Muscle of back (tissue), 13 donors: ENCODE results near the gene SCML1. TPM values are rescaled to one million over a fixed set of nuclear protein-coding genes. Genes with fewer than 3 reads are reported as not detected.

Experiments
- DNase-seq, 3 donors: peaks; one replicate each; pipeline versions ENCODE4 v3.0.0 to v3.0.0-alpha.2; 2013
- long read RNA-seq, 9 donors: transcript quantifications; one replicate each; lab custom pipeline, GENCODE V29; 2026
- polyA plus RNA-seq, 10 donors: library from polyadenylated mRNA; unstranded; fragments of 120-200 nt; gene quantifications; one replicate each; pipeline ENCODE4 v1.2.1, GENCODE V29; 2013; ENCODE audit not compliant: insufficient read length in 10 of 10

SCML1 gene
- polyA plus RNA-seq = 10 to 100 TPM in 7 of 10 donors, 1 to 10 TPM in 3; 7.4 to 18.3 (median 12.2) TPM
- long read RNA-seq, donor 1, partial matches to known transcripts = 0 of 4 reads
- long read RNA-seq, donor 1, other reads (novel, unspliced or antisense) = 0 of 4 reads
- long read RNA-seq, donor 2, partial matches to known transcripts = 5 of 5 reads
- long read RNA-seq, donor 2, other reads (novel, unspliced or antisense) = 0 of 5 reads
- long read RNA-seq, donor 3 = 0 reads
- long read RNA-seq, donor 4, partial matches to known transcripts = 0 of 1 reads
- long read RNA-seq, donor 4, other reads (novel, unspliced or antisense) = 0 of 1 reads
- long read RNA-seq, donor 5, partial matches to known transcripts = 0 of 1 reads
- long read RNA-seq, donor 5, other reads (novel, unspliced or antisense) = 0 of 1 reads
- long read RNA-seq, donor 6, partial matches to known transcripts = 0 of 3 reads
- long read RNA-seq, donor 6, other reads (novel, unspliced or antisense) = 0 of 3 reads
- long read RNA-seq, donor 7, partial matches to known transcripts = 8 of 9 reads
- long read RNA-seq, donor 7, other reads (novel, unspliced or antisense) = 0 of 9 reads
- long read RNA-seq, donor 8, full-length matches to known transcripts = 2 of 2 reads
- long read RNA-seq, donor 8, partial matches to known transcripts = 0 of 2 reads
- long read RNA-seq, donor 8, other reads (novel, unspliced or antisense) = 0 of 2 reads
- long read RNA-seq, donor 9 = 0 reads

DNA sequence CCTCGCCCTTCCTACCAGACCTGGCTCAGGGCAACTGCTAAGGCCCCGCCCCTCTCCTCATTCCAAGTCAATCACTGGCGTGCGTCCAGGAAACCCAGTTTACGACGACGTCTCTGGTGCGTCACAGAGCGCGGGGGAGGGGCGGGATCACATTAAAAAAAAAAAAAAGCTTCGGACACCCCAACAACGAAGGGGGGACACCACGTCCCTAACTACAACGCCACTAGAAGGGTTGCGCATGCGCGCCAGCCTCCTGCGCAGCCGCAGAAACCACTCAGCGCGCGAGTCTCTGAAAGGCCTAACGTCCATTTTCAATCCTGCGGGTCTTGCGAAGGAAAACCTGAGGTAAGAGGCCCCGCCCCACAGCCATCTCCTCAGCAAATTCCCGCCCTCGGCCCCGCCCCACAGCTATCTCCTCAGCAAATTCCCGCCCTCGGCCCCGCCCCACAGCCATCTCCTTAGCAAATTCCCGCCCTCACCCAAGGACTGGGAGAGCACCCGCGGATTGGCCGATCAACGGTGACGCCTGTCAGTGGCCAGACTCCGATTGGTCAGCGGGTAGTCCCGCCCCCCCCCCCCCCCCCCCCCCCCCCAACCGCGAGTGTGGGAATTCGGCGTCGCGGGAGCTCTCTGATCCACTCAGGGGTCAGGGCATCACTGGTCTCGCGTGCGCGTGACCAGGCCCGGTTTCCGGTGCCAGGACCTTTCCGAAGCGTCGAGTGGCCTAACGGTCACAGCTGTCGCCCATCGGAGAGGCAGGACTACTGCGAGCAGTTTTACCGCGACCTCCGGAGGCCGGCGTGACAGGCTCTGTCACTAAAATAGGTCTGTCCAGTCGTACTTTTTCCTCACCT lies at the start of gene SCML1:
Gene SCML1, plus strand, starts transcription at position 638 of the 854 bp plus-strand sequence. CDS start 6,694 bp downstream, outside the sequence.
- peak; percentile 95 to 97 (median 95) for DNase-seq

DNA sequence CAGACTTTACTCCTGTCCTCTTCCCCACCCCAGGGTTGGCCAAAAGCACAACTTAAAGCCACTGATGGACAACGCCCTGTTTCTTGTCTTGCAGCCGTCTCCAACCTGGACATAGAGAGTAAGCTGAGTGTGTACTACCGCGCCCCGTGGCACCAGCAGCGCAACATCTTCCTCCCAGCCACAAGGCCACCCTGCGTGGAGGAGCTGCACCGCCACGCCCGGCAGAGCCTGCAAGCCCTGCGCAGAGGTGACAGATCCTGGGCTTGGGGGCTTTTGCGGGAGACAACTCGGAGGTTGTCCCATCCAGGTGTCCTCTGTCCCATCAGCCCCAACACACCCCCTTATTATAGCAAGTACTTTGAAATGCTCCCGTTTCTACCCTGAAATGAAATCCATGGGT lies 49.6 kb upstream of the SCML1 start:
- DNase-seq = no peak

- DNase-seq = peak; percentile 65 to 80 (median 74)
These were observed 47.3 kb upstream of the SCML1 start for GRCh38 chrX:17689971-17690409.

- DNase-seq = peak in 2 of 3 donors; percentile 8 to 14
These were observed 44.5 kb upstream of the SCML1 start for GRCh38 chrX:17692709-17693346.

GRCh38 chrX:17697191-17697590 lies 40.1 kb upstream of the SCML1 start:
- no peak for DNase-seq

DNA sequence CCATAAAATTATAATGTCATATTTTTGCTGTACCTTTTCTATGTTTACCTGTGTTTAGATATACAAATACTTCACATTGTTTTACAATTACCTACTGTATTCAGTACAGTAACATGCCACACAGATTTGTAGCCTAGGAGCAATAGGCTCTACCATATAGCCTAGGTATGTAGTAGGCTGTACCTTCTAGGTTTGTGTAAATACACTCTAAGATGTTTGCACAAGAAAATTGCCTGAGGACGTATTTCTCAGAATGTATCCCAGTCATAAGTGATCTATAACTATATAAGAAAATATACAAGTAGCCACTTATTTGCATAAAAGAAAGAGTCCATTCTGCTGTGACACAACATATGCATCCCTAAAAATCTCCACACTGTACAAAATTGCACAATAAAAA lies 36.3 kb upstream of the SCML1 start:
- DNase-seq = no peak

DNA sequence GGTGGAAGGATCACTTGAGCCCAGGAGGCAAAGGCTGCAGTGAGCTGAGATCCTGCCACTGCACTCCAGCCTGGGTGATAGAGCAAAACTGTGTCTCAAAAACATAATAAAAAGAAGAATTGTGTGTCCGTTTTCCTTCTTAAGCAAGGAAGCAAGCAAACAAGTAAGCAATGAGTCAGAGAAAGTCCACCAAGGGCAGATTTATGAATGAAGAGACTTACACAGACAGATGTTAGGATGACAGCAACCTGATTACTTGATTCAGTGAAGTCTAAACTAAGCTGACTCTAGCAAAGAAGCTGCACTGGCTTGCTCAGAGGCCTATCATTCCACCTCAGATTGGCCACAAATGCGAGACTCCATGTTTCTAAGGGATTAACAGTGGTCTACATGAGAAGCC lies 34.1 kb upstream of the SCML1 start:
- no peak for DNase-seq

DNA sequence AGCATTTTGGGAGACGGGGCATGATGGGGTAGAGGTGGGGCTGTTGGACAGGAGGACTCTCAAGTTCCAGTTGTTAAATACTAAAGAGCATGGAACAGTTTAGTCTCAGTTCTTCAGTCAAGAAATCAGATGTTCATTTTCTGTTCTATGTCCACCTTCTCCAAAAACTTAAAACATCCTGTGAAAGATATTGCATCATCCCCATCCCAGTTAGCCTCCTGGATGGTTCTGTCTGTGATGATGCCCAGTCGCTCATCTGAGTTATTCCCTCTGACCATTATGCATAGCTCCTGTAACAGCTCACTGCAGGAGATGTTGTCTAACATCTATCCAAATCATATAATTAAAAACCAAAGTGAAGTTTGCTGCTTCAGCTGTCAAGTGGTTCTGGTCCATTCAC lies 32.1 kb upstream of the SCML1 start:
- DNase-seq = no peak

- DNase-seq = peak in 1 of 3 donors; percentile 40
These were observed 30.6 kb upstream of the SCML1 start for GRCh38 chrX:17706676-17707075.

DNA sequence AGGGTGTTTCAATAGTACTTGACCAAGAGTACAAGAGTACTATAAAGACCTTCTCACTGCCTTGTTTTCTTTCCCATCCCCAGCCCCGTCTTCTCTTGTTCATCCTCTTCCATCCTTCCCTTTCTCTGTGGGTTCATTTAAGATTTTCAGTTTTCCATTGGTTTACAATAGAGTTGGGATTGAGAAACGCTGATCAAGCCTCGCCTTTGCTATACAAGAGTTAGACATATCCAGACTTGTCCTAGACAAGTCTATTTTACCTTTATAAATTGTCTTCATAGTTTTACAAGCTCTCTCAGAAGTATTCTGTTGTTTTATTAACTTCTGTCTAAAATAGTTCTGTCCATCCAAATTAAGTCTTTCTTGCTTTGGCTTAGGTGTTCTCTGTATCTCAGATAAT lies 29.6 kb upstream of the SCML1 start:
- DNase-seq = no peak

- DNase-seq = no peak
These were observed 26.4 kb upstream of the SCML1 start for GRCh38 chrX:17710871-17711301.

- DNase-seq = no peak
These were observed 24.0 kb upstream of the SCML1 start for GRCh38 chrX:17713288-17713687.

- DNase-seq = no peak
These were observed 18.6 kb upstream of the SCML1 start for GRCh38 chrX:17718649-17719165.

DNA sequence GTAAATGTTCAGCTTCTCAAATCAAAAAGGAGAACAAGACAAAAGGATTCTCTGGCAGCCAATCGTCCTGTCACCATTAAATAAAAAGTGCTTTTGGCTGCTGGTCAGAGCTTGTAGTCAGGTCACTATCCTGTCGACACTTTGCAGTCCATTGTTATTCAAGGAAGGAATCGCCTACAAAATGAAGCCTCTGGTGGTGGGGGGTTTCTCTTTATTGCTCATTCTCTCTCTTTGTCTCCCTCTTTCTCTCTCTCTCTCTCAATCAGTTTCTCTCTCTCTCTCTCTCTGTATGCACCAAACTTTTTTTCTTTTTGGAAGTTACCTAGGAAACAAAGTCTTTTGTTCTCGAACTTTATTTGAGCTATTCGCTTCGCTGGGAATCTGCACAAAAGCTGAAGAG lies 17.6 kb upstream of the SCML1 start:
- no peak for DNase-seq

- no peak for DNase-seq
These were observed 15.6 kb upstream of the SCML1 start for GRCh38 chrX:17721715-17722114.

DNA sequence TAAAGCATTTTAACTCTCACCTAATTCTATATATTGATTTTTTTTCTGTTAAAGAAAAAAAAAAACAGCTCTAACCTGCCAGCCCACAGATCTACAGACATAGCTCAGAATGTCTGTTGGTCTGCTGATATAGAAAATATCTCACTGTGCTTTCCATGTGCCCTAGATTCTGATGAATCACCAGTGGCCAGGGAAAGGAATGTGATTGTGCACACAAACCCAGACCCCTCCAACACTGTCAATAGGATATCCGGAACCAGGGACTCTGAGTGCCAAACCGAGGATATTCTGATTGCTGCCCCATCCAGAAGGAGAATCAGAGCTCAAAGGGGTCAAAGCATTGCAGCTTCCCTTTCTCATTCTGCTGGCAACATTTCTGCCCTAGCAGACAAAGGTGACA lies 12.1 kb upstream of the SCML1 start:
- no peak for DNase-seq

DNA sequence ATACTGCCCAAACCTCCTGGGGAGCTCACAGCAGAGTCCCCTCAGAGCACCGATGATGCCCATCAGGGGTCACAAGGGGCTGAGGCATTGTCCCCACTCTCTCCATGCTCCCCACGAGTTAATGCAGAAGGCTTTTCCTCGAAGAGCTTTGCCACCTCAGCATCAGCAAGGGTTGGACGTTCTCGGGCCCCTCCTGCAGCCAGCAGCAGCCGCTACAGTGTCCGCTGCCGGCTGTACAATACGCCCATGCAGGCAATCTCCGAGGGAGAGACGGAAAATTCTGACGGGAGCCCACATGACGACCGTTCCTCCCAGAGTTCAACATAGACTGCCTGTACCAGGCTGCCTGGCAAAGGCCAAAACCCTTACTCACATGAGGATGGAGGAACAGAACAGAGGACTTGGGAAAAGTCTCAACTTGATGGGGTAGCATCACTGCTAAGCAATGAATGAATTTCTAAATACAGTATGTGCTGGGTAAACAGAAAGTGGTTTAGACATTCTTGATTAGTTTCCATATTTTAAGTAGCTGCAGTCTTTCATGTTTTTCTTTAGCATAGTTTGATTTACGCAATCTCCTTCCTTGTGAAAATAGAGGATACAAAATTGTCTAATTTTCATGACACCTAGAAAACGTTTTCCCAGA lies 5.0 kb upstream of the SCML1 start:
- no peak for DNase-seq

DNA sequence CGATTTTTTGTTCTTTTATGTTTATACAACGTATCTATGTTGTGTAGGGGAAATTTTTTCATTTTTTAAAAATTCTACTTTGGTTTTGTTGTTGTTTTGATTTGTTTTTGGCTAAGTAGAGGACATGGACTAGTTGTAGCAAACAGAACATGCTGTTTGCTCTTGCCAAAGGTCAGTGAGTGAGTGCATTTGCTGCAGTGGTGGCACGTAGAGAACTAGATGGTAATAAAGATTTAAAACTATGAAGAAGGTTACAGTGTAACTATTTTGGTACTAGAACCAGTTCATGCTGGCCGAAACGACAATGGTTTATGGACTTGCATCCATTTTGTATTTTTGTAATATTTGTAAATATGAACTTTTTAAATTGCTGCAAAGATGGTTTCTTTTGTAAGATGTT lies 1.9 kb upstream of the SCML1 start:
- DNase-seq = no peak

- DNase-seq = no peak
These were observed 826 bp upstream of the SCML1 start for GRCh38 chrX:17736478-17736855.

DNA sequence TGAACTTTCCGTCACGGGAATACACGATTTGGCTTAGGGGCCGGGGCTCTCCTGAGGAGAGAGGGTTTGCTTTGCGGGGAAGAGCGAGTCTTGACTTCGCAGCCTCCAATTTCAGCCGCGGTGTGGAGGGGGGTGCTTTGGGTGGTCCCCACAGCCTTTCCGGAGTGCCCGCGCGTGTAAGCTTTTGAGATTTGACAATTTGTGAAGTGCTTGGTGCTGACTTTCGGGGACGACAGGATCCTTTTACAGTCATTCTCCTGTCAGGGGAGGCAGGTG lies 355 bp downstream of the SCML1 start:
- DNase-seq = no peak
